ENCODE data around the gene PIGO.

PIGO gene

DNA sequence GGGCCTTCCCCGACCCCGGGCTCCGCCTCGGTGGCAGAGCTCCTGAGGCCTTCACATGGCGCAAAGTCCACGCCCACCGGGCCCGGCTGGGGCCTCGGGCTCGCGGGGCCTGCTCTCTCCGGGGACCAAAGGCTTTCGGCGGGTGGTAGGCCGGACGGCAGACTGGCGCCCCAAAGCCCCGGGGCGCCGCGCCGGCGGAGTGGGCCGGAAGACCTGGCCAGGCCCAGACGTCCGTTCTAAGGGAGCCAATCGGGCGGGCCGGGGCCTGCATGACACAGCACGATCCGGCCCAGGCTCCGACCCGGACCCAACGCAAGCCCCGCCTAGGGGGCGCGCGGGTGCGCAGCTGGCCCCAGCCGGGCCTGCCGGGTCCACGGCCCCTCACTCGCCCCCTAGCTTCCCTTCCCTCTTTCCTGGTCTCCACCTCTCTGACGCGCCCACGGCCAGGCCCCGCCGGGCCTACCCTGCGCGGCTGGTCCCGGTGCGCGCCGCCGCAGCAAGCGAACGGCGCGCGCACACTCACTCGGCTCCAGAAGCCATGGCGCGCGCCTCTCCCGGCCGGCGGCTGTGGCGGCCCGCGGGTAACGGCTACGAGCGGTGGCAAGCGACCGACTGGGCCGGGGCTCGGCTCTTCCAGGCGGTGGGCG is 24.5 kb downstream of the PIGO start:
- TF ChIP-seq CTCF (IDR thresholded peaks at IDR 0.05; ENCODE audit: borderline replicate concordance, insufficient read depth, low read depth, low read length) = peak; percentile 41
- H3K4me3 ChIP-seq (ENCODE audit: low read depth, low read length) = peak overlapping the region; percentile 95

DNA sequence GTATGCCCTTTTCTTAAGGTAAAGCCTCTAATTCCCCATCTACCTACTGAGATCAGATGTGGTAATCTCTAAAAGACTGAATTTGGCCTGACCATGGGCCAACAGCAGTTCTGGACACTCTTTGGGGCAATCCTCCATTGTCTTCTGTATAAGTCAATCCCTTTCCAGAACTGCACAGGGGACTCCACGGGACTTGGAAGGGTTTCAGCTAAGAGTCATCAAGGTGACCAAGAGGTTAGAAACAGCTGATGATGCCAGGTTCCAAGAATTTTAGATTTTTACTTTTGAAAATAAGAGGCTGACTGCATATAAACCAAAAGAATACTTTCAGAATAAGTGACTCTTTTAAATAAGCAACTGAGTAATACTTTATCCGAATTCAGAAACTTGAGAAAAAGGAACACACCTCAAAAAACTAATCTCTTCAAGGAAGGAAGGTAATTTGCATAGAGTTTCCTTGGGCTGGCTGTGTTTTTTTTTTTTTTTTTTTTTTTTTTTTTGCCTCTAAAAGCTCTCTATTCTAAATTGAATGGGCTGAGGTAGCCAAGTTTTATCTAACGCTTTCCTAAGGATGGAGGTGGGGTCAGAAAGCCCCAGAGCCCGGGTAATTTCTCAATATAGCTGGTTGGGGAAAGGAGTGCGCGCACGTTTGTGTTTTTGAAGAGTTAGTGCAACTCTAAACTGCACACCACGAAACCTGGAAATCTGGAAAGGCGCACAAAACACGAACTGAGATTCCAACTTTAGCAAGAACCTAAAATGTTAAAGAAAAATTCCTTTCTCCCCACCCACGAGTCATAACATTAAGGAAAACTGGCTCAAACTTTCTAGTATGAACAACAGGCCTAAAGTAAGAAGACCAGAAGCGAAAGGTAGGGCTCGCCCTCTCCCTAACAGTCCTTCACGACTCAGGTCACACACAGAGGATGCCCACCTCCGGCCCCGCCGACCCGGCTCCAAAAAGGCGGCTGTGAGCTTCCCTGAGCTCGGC is 25.3 kb downstream of the PIGO start:
- TF ChIP-seq CTCF (IDR thresholded peaks at IDR 0.05; ENCODE audit: borderline replicate concordance, insufficient read depth, low read depth, low read length) = no peak
- H3K4me3 ChIP-seq (ENCODE audit: low read depth, low read length) = peak overlapping the region; percentile 95

DNA sequence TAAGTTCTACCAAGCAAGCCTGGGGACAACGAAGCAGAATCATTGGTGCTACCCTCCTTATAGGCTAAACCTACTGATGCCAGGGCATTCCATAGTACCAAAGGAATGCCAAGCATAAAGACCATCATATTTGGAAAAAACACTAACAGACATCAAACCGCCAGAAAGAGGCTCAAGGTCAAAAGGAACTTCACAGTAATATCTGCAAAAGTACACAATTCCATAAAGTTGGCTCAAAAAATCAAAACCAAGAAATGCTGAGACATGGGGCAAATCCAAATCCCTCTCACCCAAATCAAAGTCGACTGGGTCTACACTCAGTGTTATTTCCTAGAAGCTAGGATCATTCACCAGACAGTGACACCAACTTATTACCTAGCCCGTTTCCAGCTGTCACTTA is 27.4 kb downstream of the PIGO start:
- no peak for TF ChIP-seq CTCF (IDR thresholded peaks at IDR 0.05; ENCODE audit: borderline replicate concordance, insufficient read depth, low read depth, low read length)
- H3K4me3 ChIP-seq (ENCODE audit: low read depth, low read length) = no peak overlapping the region

DNA sequence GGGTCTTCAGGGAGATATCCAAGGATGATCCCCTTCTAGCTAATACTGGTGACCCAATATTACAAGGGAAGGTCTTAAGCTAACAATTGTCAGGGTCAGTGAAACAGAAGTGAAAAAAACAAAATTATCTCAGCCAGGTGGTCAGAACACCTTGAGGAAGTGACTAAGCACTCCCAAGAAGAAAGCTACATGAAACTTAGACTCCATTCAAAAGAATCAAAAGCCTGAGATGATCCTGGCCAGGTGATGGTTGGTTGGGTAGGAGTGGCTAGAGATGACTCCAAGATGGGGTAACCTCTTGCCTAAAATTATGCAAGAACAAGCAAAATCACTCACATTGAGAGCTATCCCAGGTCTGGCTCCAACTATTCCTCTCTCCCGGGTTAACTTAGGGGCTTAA is 29.3 kb downstream of the PIGO start:
- TF ChIP-seq CTCF (IDR thresholded peaks at IDR 0.05; ENCODE audit: borderline replicate concordance, insufficient read depth, low read depth, low read length) = no peak
- H3K4me3 ChIP-seq (ENCODE audit: low read depth, low read length) = no peak overlapping the region

- H3K4me3 ChIP-seq (ENCODE audit: low read depth, low read length) = no peak overlapping the region
- TF ChIP-seq CTCF (IDR thresholded peaks at IDR 0.05; ENCODE audit: borderline replicate concordance, insufficient read depth, low read depth, low read length) = no peak
Observed at GRCh38 chr9:35060548-35061207, 35.7 kb downstream of the PIGO start.

GRCh38 chr9:35059438-35059837 is 37.0 kb downstream of the PIGO start:
- TF ChIP-seq CTCF (IDR thresholded peaks at IDR 0.05; ENCODE audit: borderline replicate concordance, insufficient read depth, low read depth, low read length) = no peak
- no peak overlapping the region for H3K4me3 ChIP-seq (ENCODE audit: low read depth, low read length)

Measured in GM12875 (cell line).